ENCODE results near the gene PPP1R1A.

The PPP1R1A gene

DNA sequence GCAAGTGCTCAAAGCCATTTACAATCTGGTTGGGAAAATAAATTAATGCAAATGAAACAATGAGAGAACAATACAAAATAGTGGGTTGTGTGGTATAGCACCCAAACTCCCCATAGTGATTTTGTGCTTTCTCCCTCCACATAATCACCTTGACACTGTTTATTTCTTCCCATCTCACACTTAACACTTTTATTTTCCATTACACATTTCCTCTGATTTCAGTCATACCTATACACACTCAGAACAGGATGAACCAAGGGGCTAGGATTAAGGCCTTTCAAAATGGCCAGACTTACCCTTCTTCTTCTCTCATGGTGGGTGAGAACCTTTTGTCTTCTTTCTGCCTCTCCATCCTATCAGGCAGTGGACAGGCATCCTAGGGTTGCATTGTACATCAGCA is 53.0 kb downstream of the PPP1R1A start:
- TF ChIP-seq, protein P1, sequence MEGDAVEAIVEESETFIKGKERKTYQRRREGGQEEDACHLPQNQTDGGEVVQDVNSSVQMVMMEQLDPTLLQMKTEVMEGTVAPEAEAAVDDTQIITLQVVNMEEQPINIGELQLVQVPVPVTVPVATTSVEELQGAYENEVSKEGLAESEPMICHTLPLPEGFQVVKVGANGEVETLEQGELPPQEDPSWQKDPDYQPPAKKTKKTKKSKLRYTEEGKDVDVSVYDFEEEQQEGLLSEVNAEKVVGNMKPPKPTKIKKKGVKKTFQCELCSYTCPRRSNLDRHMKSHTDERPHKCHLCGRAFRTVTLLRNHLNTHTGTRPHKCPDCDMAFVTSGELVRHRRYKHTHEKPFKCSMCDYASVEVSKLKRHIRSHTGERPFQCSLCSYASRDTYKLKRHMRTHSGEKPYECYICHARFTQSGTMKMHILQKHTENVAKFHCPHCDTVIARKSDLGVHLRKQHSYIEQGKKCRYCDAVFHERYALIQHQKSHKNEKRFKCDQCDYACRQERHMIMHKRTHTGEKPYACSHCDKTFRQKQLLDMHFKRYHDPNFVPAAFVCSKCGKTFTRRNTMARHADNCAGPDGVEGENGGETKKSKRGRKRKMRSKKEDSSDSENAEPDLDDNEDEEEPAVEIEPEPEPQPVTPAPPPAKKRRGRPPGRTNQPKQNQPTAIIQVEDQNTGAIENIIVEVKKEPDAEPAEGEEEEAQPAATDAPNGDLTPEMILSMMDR (IDR thresholded peaks at IDR 0.05; ENCODE audit: low read depth, low read length, missing control alignments), result no peak
- no peak overlapping the region for H3K4me3 ChIP-seq (replicated peaks; ENCODE audit: low read depth, low read length)
- DNase-seq (ENCODE audit: extremely low read depth, low read depth), result no peak

DNA sequence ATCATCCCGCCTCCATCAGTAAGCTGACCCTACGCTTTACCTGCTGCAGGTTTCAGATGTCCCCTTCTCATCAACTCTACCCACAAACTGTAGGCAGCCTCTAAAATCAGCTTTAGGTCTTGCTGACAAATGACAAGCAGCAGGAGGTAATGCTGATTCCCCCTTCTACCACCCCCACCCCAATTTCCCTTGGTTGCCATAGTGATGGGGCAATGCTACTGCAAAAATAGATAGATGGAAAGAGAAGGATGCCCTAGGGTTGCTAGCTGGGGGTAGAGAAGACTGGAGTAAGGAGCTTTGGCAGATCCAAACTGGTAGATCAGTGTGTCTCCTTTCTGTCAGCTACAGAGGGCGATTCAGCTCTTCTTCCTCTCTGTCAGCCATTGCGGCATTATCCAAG is 58.9 kb downstream of the PPP1R1A start:
- TF ChIP-seq, protein P1 (IDR thresholded peaks at IDR 0.05; ENCODE audit: low read depth, low read length, missing control alignments), result no peak
- DNase-seq (ENCODE audit: extremely low read depth, low read depth), result no peak
- no peak overlapping the region for H3K4me3 ChIP-seq (replicated peaks; ENCODE audit: low read depth, low read length)
